ENCODE measurements around the gene FOXQ1.
A peak's percentile ranks its signal among the peaks of the same experiment; 100 is the strongest.

FOXQ1 gene, protein sequence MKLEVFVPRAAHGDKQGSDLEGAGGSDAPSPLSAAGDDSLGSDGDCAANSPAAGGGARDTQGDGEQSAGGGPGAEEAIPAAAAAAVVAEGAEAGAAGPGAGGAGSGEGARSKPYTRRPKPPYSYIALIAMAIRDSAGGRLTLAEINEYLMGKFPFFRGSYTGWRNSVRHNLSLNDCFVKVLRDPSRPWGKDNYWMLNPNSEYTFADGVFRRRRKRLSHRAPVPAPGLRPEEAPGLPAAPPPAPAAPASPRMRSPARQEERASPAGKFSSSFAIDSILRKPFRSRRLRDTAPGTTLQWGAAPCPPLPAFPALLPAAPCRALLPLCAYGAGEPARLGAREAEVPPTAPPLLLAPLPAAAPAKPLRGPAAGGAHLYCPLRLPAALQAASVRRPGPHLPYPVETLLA

DNA sequence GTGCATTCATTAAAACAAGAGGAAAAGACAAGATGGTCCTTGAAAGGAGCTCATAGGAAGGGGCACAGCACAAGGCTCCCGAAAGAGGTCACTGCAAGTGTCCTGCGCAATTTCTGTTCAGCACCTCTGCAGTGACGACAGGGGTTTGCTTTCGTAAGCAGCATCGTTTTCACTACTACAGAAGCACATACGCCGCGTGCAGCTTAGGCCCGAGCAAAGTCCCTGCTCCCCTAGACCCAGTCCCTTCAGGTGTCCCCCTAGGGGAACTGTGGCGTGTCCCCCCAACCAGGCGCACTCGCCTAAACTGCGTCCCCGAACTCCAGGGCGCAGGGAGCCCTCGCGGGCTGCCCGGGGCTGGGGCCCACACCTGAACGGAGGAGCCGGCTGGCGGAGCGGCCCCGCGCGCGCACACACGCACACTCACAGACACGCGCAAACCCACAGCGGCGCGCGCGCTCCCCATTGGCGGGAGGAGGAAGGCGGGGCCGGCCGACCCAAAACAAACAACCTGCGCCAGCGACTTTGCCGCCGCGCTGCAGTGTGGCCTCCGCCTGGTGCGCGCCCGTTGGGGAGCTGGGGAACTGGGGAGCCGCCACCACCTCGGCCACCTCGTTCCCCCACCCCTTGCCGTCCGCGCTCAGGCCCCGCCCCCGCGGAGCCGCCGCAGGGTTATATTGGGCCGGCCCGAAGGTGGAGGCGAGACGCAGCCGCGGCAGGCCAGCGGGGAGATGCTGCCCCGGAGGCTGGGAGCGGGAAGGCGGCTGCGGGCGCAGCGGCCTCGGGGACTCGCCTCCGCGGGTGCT, at the start of gene FOXQ1:
FOXQ1 (plus strand) TSS at position 699 of the 803 bp plus-strand sequence. CDS start 607 bp downstream, outside the sequence.
- peak; percentile 4 for DNase-seq

DNA sequence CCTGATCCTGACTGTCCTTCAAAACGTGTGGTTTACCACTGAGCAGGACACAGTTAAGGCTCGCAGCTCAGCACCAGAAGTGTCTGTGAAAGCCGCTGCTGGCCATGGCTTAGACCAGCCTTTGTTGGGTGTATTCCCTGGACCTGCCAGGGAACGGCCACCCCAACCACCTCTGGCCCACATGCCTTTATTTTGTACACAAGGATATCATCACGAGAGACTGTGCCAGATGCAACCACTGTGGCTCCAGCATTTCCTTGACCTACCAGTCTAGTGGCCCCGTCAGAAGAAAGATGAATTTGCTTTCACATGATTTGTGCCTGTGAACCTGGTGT, 49.2 kb upstream of the FOXQ1 start:
- DNase-seq = no peak

DNA sequence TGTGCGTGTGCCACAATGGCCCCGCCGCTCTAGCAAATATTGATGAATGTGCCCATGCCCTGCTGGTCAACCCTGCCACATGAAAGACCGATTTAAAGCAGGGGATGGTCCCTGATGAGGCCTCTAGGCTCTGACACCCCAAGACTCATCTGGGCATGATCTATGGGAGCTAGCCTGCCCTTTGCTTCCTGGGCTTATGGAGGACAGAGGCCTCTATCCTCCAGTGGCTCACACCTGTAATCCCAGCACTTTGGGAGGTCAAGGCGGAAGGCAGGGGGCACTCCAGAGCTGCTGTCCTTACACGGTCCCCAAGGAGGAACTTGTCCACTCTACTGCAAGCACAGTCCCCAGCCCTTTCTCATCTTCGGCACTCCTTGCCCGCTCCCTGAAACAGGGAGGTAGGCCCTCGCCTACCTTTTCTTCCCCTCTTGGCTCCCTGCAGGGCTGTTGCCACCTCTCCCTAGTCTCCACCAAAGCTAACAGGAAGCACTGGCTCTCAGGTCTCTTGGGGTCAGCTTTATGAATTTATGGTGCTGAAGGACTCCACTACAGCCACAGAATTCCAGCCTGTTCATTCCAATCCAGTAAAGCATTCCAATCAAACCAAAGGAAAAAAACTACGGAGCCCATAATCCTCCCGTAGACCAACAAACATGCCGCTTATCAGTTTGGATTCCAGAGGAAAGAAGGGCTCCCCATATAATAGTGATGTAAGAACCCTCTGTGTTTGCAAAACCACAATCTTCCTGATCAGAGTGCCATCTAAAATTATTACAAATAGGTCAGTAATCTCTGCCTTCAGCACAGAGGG, 48.7 kb upstream of the FOXQ1 start:
- no peak for DNase-seq

DNA sequence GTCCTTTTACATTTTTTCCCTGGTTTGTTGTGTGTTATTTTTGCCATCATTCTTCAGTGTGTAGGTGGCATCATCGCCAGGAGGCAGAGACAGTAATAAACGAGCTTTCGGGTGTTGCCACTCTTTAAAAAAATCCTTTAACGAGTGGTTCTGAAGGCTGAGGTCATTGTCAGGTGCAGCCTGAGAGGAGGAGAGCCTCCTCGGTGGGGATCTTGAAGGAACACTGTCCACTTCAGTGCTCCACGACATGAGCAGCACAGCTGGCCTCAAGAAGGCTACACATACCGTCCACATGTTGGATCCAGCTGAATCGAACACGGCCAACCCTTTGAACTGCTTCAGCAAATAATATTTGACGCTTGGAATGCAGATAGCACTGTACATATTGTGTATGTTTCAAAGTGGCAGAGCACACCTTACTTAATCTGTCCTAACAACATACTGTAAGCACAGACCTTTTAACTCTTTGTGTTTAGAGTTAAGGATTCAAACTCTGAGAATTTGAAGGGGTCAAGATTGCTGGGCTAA, 48.0 kb upstream of the FOXQ1 start:
- no peak for DNase-seq

DNA sequence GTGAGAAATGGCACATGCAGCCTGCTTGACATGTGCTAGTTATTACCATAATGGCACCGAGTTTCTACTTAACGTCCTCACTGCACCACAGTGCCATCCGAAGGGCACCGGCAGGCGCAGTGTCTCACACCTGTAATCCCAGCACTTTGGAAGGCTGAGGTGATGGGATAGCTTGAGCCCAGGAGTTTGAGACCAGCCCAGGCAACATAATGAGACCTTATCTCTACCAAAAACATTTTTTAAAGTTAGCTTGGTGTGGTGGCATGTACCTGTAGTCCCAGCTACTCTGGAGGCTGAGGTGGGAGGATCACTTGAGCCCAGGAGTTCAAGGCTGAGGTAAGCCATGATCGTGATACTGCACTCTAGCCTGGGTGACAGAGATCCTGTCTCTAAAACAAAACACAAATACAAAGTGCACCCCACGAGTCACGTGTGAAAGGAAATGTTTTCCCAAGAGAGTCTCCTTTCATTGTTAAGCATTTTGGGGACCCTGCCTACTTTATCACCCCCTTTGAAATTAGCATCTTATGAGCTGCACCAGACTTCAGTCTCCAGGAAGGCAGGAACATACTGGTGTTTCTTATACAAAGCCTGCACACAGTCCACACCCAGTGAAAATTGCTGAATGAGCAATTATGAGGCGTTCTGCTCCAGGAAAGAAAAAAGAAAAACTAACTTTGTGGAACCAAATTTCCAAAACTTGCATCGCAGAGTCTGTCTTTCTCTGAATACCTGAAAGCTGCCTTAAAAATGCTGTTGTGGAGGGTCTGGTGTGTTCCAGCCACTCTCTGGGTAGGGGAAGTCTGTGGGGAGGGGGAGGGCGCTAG, 47.1 kb upstream of the FOXQ1 start:
- no peak for DNase-seq

DNA sequence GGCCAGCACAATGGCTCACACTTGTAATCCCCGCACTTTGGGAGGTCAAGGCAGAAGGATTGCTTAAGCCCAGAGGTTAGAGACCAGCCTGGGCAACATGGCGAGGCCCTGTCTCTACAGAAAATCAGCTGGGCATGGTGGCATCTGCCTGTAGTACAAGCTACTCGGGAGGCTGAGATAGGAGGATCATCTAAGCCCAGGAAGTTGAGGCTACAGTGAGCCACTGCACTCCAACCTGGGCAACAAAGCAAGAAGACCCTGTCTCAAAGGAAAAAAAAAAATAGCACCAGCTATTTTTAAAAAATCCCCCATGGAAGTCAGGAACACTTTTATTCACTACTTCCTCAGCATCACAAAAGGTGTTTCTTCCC, 45.2 kb upstream of the FOXQ1 start:
- DNase-seq = no peak

DNA sequence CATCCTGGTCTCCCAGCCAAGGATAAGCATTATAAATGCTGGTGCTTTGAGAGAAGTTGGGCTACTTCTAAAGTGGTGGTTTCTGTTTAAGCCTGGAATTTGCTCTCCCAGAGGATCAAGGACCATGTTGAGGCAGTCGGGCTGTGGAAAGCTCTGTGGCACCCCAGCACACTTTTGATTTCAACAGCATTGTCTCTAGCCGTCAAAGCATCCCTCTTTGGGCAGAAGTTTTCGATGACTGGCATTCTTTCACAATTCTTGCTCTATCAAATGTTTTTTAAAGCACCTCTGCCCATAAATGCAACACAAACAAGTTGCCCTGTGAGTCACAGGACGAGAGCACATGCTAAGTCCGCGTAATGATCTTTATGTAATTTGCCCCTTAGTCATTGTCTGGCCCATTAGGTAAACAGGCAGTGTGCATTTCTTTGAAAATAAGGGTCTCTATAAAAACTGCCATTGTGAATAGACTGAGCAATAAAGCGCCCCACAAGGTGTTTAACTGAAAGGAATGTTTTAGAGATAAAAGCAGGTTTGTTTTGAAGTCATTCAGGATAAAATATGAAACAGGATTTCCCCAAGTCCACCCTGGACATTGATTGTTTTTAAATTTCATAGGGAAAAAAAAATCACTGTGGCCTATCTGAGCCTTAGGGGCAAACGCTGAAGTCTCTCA, 44.7 kb upstream of the FOXQ1 start:
- DNase-seq = no peak

DNA sequence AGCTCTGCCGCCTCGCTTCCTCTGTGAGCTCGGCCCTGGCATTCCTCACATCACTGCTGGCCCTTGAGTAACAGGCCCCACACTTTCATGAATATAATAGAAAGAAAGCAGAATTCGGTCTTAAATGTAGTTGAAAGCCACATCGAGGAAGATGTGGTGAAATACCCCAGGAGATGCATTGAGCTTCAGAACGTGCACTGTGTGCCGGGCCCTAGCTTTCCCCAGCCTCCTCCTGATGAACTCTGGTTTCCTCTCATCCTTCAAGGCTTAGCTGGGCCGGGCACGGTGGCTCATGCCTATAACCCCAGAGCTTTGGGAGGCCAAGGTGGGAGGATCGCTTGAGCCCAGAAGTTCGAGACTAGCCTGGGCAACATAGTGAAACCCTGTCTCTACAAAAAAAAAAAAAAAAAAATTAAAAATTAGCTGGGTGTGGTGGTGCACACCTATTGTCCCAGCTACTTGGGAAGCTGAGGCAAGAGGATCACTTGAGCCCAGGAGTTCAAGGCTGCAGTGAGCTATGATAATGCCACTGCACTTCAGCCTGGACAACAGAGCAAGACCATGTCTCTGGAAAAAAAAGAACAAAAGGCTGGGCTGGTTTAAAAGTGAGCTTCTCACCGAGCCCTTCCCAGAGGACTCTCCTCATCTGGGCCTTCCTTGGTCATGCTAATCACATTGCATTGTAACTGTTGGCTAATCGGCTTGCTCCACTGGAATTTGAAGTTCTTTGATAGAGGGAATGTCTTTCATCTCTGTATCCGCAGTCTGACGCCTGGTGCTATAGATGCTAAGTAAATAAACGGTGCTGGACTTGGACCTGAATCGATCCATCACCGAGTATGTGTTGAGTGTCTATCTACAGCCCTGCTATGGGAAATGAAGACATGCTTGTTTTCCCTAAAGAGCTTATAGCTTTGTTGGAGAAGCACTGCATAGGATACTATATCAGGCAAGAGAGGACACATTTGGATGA, 43.8 kb upstream of the FOXQ1 start:
- DNase-seq = no peak

DNA sequence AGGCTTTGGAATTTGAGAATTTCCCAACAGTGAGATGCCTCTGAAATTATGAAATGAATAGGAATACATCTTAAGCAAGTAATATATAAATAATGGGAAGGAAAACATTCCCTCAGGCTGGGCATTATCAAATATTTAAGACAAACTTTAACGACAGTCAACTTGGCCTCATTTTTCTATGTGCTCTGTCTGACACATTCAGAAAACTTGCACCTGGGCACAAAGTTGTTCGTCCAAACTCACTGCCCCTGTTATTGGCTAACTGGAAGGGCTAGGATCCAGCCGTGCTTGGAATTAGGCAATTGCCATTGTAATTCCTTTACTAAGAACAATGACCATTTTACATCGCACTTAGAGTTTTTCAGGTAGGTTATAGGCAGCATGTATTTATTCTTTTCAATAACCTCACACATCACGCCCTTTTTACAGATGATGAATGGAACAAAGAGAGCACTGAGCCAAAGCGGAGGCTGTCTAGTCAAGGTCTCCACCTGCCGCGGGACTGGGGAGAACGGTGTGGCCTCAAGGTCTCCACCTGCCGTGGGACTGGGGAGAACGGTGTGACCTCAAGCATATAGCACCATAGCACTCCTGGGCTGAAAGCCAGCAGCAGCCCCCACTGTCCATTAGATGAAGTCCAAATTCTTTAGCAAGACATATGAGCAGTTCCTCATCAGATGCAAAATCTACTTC, 40.7 kb upstream of the FOXQ1 start:
- no peak for DNase-seq

DNA sequence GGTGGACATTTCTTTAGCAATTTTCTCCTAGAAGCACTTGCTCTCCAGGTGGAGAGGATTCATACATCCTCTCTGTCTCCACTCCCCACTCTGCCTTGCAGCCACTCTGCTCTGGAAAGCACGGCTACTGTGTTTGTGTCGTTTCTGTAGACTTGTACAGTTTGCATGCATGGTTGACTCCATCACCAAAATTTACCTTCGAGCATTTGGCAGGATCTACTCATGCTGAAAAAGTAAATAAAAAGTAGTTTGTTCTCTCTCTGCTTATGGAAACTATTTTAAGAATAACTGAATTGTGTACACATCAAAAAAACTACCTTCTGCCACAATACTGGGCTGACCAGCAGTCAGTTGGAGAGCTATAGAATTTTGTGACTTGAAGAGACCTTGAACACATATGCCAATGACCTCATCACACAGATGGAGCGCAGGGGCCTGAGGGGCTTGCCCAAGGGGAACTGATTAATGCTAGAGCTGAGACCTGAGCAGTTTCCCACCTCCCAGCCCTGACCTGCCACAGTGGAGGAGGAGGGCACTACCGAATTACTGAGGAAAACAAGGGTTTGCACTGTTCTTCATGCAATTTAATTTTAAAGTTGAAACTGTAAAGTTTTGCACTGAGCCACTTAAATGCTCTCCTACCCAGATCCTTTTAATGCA, 33.7 kb upstream of the FOXQ1 start:
- no peak for DNase-seq

DNA sequence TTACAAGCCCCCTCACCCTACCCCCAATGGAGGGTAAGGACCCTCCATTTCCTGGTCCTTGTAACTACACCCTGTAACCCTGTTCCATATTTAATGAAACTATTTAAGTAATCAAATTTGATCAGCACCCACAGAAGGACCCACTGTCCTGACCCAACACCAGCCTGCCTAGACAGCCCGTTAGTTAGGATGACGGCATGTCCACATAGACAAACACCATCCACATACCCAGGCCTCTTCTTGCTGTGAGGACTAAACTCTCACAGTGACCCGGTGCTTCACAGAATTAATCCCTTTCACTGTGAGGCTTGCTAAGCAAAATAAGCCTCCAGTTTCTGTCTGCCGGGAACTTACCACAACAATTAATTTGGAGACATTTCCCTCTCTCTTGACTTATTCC, 32.8 kb upstream of the FOXQ1 start:
- DNase-seq = no peak

DNA sequence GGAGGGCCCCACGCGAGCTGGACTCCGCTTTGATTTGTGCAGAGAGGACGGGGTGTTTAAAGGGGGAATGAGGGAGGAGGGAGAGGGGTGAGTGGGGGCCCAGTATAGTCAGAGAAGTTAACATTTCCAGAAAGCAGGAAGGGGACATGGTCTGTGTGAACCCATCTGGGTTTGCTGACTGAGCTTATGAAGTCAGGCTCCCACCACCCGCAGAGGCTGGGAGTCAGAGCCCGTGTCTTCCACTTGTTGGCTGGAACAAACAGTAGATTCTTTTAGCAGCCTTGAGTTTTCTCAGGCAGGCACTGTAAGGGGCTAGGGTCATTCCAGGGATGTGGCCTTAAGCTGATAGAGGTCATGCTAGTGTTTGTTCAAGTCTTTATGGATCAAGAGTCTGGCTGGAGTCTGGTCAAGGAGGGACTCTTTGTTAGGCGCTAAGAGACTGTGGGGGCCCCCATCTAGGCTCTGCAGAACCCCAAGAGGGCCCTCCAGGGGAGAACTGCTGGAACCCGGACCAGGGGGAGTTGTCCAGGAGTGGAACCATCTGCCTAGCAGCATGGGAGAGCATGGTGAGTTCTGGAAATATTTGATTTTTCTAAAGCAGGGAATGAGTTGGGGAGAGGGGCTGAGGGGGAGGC, 31.1 kb upstream of the FOXQ1 start:
- DNase-seq = no peak

DNA sequence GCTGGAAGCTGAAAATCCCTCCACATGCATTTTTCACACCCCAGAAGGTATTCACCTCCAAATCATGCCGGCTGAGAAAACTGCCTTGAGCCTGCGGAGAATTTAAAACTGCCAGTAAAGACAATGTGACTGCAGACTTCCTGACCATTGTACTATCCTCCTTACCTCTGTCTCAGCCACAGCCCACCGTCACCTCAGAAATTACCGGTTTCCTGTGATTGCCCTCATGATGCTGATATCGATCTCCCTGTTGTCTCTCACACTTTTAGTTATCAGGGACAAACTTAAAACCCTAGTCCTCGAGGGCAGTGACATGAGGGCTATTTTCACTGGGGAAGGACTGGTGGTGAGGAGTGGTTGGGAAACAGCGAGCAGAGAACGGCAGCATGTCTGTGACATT, 30.2 kb upstream of the FOXQ1 start:
- DNase-seq = no peak

DNA sequence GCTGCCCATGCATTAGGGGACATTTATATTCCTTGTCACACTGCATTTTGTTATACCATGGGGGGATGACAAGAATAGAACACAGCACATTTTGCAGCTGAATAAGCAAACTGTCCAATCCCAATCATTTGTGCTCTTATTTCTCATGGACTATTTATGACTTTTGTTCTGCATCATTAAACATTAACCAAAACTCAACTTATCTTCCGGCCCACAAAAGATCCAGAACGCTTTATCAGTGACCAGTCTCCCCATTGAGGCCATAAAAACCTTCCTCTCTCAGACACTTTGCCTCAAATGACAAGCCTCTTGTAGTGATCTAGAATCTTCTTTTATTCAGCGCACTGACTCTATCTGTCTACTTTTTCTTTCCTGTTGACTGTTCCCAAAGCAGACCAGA, 28.4 kb upstream of the FOXQ1 start:
- no peak for DNase-seq

DNA sequence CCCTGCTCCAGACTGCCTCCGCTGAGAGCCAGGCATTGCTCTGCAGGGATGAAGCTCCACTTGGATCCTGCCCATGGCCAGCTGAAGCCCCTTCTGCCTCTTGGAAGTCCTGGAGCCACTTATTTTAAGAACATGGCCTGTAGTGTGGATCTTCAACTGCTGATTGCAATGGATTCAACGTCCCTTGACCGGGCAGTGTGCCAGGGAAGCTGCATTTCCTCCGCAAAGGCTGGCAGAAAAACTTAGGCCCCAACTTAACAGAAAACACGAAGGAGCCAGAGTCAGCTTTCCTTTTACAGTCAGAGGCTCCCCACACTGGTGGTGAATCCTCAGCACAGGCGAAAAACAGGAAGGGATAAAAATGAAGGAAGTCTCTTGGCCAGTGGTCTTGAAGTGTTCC, 26.3 kb upstream of the FOXQ1 start:
- no peak for DNase-seq

DNA sequence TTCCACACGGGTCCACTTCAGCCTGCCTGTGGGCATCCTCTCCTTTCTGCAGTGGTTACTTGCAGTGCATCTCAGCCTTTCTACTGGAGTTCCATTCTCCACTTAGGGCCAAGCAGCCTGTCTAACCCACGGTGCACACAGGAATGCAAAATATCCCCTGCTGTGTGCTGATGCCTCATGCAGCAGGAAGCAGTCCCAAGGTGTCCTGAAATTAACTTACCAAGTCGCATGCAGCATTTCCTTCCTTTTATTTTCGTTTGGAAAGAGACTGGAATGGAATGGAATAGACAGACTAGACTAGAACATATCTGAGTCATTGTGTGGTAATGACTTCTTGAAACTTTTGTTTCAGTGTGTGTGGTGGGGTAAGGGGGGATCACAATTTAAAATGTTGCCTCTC, 25.9 kb upstream of the FOXQ1 start:
- DNase-seq = no peak

DNA sequence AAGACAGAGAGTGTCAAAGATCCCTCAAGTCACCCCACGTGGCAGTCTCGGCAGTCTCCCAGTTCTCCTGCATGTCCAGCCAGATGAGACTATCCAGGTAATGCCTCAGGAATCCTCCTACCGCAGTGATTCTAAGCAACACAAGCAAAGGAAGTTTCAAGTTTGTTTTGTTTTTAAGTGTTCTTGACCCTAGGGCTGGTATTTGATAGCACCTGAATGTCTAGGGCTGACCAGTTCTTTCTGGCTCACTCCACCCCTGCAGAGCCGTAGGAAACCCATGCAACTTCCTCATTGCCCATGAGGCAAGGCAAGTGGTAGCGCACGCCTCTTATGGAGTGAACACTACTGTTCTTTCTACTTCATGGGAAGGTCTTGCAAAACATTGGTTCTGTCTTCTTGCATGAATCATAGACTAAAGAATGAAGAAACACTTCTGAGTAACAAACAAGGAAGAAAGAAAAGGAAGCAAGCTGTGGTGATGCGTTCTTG, 24.8 kb upstream of the FOXQ1 start:
- no peak for DNase-seq

DNA sequence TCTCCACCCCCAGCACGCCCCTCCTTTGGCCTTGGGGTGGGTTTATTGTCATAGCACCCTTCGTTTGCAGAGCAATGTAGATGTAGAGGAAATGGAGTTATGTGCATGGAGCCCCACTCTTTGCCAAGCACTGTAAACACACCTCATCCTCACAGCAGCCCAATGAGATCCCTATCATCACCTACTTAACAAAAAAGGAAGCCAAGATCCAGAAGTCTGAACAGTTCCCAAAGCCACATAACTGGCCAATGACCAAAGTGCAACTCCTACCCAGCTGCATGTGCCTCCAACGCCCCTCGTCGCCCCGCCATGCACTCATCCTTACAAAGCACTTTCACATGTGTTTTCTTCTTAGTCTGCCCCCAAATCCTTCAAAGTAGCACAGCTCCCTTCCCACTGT, 21.8 kb upstream of the FOXQ1 start:
- no peak for DNase-seq

DNA sequence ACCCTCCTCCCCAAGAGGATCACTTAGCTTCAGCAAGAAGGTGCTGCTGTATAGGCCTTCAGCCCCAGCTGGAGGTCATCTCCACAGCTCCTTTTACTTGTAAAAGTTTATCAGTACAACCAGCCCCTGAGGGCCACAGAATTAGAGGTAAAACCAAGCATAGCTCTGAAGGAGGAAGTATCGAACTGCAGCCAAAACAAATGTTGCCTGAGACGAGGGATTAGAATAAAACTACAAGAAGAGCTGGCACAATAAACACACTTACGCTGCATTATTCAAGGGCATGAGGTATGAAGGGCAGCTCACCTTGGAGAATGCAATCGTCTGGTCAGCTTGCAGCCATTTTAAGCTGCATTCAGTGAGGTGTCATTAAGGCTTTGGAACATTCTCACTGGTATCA, 21.1 kb upstream of the FOXQ1 start:
- no peak for DNase-seq

Data from stimulated activated CD4-positive, alpha-beta T cell treated with anti-CD3 and anti-CD28 coated beads, Interleukin-1b, Interleukin-23, amount 100 ng/mL, for 48 hours (primary cell).